Keratinocyte (primary cell): ENCODE data around the gene LY6G6F. TPM values are rescaled to one million over a fixed set of nuclear protein-coding genes. Genes with fewer than 3 reads are reported as not detected.

Experiments used
- DNase-seq: peaks from one replicate; pipeline ENCODE4 v3.0.0-alpha.2; 2011; ENCODE audit warnings: low read depth, missing footprints, low spot score
- FAIRE-seq: peaks from 2 replicates; lab custom pipeline; 2011; peaks lifted over from hg19 to GRCh38; lab: Jason Lieb, UNC
- H2AFZ ChIP-seq: 2 replicates; pipeline ENCODE4 v1.6.0; 2012; ENCODE audit warnings: low read length, control low read depth, inconsistent platforms; ENCODE audit not compliant: control insufficient read depth
- H3K27ac ChIP-seq: 2 replicates; pipeline ENCODE4 v1.5.1; 2011; ENCODE audit warnings: low read length; ENCODE audit not compliant: control insufficient read depth, insufficient read depth
- H3K27me3 ChIP-seq: 3 replicates; pipeline ENCODE4 v1.6.0; 2011; ENCODE audit warnings: low read length; ENCODE audit not compliant: control insufficient read depth, insufficient read depth; ENCODE audit errors: extremely low read depth
- H3K36me3 ChIP-seq, 2 experiments: 2 replicates in 1 of 2; 3 replicates in 1 of 2; pipeline ENCODE4 v1.5.1; 2011; ENCODE audit warnings: low read length in 2 of 2, mild to moderate bottlenecking in 1 of 2; ENCODE audit not compliant: control insufficient read depth in 2 of 2, insufficient read depth in 2 of 2; ENCODE audit errors: extremely low read depth in 1 of 2
- H3K4me1 ChIP-seq: 3 replicates; pipeline ENCODE4 v1.5.1; 2011; ENCODE audit warnings: low read length; ENCODE audit not compliant: control insufficient read depth, insufficient read depth; ENCODE audit errors: extremely low read depth
- H3K4me2 ChIP-seq: 3 replicates; pipeline ENCODE4 v1.6.0; 2011; ENCODE audit warnings: low read depth, low read length; ENCODE audit not compliant: control insufficient read depth, insufficient read depth; ENCODE audit errors: extremely low read depth
- H3K4me3 ChIP-seq, 3 experiments: fragments of 200-600 bp in 1 of 3; sonication (generic) in 1 of 3; 2 replicates in 2 of 3; 3 replicates in 1 of 3; pipeline ENCODE4 v1.5.1; 2011 to 2016; ENCODE audit warnings: low read length in 3 of 3, mild to moderate bottlenecking in 3 of 3, control low read depth in 2 of 3, inconsistent platforms in 1 of 3, low read depth in 1 of 3, mixed read lengths in 1 of 3, mixed run types in 1 of 3, moderate library complexity in 1 of 3; ENCODE audit not compliant: control insufficient read depth in 2 of 3, insufficient read depth in 2 of 3; ENCODE audit errors: extremely low read depth in 1 of 3
- H3K79me2 ChIP-seq: 2 replicates; pipeline ENCODE4 v1.6.0; 2012; ENCODE audit warnings: low read length; ENCODE audit not compliant: control insufficient read depth, insufficient read depth
- H3K9ac ChIP-seq: 3 replicates; pipeline ENCODE4 v1.6.0; 2011; ENCODE audit warnings: low read length; ENCODE audit not compliant: control insufficient read depth, insufficient read depth; ENCODE audit errors: extremely low read depth
- H3K9me1 ChIP-seq: 3 replicates; pipeline ENCODE4 v1.6.0; 2011; ENCODE audit warnings: low read length; ENCODE audit not compliant: control insufficient read depth, insufficient read depth; ENCODE audit errors: extremely low read depth
- H3K9me3 ChIP-seq: 2 replicates; pipeline ENCODE4 v1.5.1; 2012; ENCODE audit warnings: low read depth, low read length; ENCODE audit not compliant: control insufficient read depth
- H4K20me1 ChIP-seq: 3 replicates; pipeline ENCODE4 v1.6.0; 2011; ENCODE audit warnings: low read length; ENCODE audit not compliant: control insufficient read depth, insufficient read depth; ENCODE audit errors: extremely low read depth
- EZH2 ChIP-seq: IDR thresholded peaks from one replicate; pipeline ENCODE4 v1.6.1; 2012; ENCODE audit warnings: inconsistent platforms, mild to moderate bottlenecking, low read length, moderate library complexity
- dilution Hi-C: fragments of 300-500 bp; cut with MboI; formaldehyde crosslinking; loops from one replicate; pipeline ENCODE4 v1.7.0; 2020; ENCODE audit warnings: low sequenced_read_pairs; ENCODE audit not compliant: extremely low pct_ligation_motif_present
- polyA plus RNA-seq, 5 experiments: library from polyadenylated mRNA; depleted of rRNA in 3 of 5; stranded (reverse) in 3 of 5; stranded (forward) in 1 of 5; unstranded in 1 of 5; fragments of >200 nt; gene quantifications; 1 replicate in 1 of 5; 2 replicates in 3 of 5; 3 replicates in 1 of 5; pipeline versions ENCODE4 v1.2.1 to v1.2.3, GENCODE V29; 2011 to 2012; ENCODE audit warnings: missing spikeins in 2 of 5, low read depth in 1 of 5, low replicate concordance in 1 of 5
- TF ChIP-seq, protein P1 (sequence below), 3 experiments: IDR thresholded peaks in 1 of 3; conservative IDR thresholded peaks in 1 of 3; optimal IDR thresholded peaks in 1 of 3; 2 replicates in 2 of 3; 3 replicates in 1 of 3; pipeline versions ENCODE3 to v1.5.1; 2011; ENCODE audit warnings: low read length in 3 of 3, mild to moderate bottlenecking in 3 of 3, moderate library complexity in 2 of 3, control low read depth in 1 of 3, inconsistent platforms in 1 of 3; ENCODE audit not compliant: insufficient read depth in 2 of 3; ENCODE audit errors: extremely low read depth in 1 of 3

LY6G6F gene
- polyA plus RNA-seq, 1 donor (not counting 4 experiments of a cell fraction or from before 2014, with no cell fraction given): not detected

DNA sequence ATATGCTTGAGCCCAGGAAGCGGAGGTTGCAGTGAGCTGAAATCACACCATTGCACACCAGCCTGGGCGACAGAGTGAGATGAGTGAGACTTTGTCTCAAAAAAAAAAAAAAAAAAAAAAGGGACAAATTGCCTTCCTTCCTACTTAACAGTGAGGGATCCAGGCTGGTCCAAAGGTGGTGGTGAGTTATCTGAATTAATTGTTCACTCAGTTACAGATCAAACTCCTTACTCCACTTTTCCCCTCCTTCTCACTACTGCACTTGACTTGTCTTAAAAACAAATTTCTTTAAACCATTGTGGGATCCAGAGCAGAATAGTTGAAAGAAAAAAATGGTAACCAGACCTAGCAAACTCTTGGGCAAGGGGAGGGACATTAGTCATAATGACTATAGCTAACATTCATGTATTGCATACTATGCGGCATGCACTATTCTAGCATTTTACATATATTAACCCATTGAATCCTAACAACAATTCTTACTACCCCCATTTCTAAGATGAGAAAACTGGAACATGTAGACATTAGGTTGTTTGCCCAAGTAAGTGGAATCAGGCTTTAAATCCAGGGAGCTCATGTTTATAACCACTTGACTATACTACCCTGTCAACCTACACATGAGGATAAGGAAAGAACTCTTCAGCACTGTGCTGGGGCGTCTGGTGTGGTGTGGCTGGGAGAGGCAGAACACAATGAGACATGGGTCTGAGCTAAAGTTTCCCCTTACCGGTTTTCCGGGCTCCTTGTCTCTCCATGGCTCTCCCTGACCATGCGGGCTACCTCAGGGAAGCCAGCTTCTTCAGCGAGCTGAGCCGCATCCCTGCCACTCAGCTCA lies 43.3 kb upstream of the LY6G6F start:
- dilution Hi-C loops: no loop called here
- H3K4me1 ChIP-seq: peaks cover 45% of the 10 kb centered on the region
- no peaks in the 10 kb centered on the region for H4K20me1 ChIP-seq
- H3K9me1 ChIP-seq: no peaks in the 10 kb centered on the region
- FAIRE-seq (no peak), DNase-seq (no peak)
- H3K79me2 ChIP-seq: peaks cover 45% of the 10 kb centered on the region
- no peak for TF ChIP-seq EZH2
- TF ChIP-seq, protein P1, sequence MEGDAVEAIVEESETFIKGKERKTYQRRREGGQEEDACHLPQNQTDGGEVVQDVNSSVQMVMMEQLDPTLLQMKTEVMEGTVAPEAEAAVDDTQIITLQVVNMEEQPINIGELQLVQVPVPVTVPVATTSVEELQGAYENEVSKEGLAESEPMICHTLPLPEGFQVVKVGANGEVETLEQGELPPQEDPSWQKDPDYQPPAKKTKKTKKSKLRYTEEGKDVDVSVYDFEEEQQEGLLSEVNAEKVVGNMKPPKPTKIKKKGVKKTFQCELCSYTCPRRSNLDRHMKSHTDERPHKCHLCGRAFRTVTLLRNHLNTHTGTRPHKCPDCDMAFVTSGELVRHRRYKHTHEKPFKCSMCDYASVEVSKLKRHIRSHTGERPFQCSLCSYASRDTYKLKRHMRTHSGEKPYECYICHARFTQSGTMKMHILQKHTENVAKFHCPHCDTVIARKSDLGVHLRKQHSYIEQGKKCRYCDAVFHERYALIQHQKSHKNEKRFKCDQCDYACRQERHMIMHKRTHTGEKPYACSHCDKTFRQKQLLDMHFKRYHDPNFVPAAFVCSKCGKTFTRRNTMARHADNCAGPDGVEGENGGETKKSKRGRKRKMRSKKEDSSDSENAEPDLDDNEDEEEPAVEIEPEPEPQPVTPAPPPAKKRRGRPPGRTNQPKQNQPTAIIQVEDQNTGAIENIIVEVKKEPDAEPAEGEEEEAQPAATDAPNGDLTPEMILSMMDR (optimal IDR thresholded peaks at IDR 0.05 in 1 of 3, IDR thresholded peaks at IDR 0.05 in 1 of 3, conservative IDR thresholded peaks at IDR 0.05 in 1 of 3; ENCODE audit: extremely low read depth in 1 of 3, insufficient read depth in 2 of 3, low read length in 3 of 3): no peak
- H3K36me3 ChIP-seq: peaks cover 10 to 18% of the 10 kb centered on the region in 2 experiments
- peak overlapping the region; percentile 71 for H3K4me2 ChIP-seq
- no peaks in the 10 kb centered on the region for H3K27me3 ChIP-seq
- peak overlapping the region; percentile 96 for H3K27ac ChIP-seq
- H2AFZ ChIP-seq: no peak overlapping the region
- peak overlapping the region; percentile 94 for H3K9ac ChIP-seq
- H3K4me3 ChIP-seq: peak overlapping the region; percentile 93 to 95 (median 94)
- H3K9me3 ChIP-seq: no peaks in the 10 kb centered on the region

DNA sequence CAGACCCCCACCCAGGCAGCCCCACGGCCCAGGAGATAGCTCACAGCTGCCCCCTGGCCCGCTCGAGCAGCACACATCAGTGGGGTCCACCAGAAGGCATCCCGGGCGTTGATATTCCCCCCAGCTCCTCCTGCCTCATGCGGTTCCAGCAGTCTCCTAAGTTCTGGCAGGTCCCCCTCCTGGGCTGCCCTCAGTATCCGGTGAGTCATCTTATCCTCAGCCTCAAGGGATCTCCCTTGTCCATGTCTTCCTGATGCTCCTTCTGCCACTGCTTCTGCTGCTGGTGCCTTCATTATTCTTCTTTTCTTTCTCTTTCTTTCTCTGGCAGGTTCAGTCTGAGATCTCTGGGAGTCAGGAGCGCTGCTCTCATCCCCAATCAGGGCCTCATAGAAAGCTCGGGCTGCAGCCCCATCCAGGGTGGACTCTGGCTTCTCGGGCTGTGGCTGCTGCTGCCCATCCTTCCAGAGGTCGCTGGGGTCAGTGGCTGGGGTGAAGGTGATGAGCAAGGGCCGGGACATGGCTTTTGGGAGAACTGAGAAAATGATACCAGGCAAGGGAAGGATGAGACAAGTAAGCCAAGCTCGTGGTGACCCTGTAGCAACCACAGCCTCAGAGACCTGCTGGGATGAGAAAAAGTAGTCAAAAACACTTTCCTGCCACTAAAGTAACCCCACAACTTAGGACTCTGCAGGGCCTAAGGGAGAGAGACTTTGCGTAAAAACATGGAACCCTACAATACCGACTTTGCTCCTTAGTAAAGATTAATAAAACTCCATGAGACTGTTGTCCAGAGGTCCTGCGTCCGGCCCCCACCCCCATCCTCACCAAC lies 42.5 kb upstream of the LY6G6F start:
- Histone ChIP-seq H3K27me3 (no peaks in the 10 kb centered on the region), H3K9me1 (no peaks in the 10 kb centered on the region), H2AFZ (peak overlapping the region; percentile 67), H3K79me2 (peaks cover 43% of the 10 kb centered on the region), H3K4me2 (peak overlapping the region; percentile 71), H3K27ac (peak overlapping the region; percentile 96), H3K4me1 (peaks cover 37% of the 10 kb centered on the region), H3K4me3 (peak overlapping the region; percentile 93 to 95 (median 94)), H4K20me1 (no peaks in the 10 kb centered on the region), H3K9me3 (no peaks in the 10 kb centered on the region), H3K36me3 (peaks cover 15 to 26% of the 10 kb centered on the region in 2 experiments), H3K9ac (peak overlapping the region; percentile 94)
- FAIRE-seq (no peak), DNase-seq (no peak)
- no peak for TF ChIP-seq EZH2
- TF ChIP-seq, protein P1 (optimal IDR thresholded peaks at IDR 0.05 in 1 of 3, IDR thresholded peaks at IDR 0.05 in 1 of 3, conservative IDR thresholded peaks at IDR 0.05 in 1 of 3; ENCODE audit: extremely low read depth in 1 of 3, insufficient read depth in 2 of 3, low read length in 3 of 3): no peak
- dilution Hi-C loops: no loop called here
